ENCODE results near the gene AMMECR1L.
A peak's percentile ranks its signal among the peaks of the same experiment; 100 is the strongest.
"Not testable (repeated sequence)": the region's sequence is repeated elsewhere in the genome, so short reads cannot be mapped to it uniquely, and the experiment has no call there.

Gene AMMECR1L

GRCh38 chr2:127885780-127886592 is at the start of gene AMMECR1L:
Gene AMMECR1L, minus strand, starts transcription at chr2:127885956. Its CDS starts 11,722 bp downstream, at chr2:127874234.
- DNase-seq: peak; percentile 85 to 91

- DNase-seq: no peak
Observed at GRCh38 chr2:127935337-127935736, 49.6 kb upstream of the AMMECR1L start.

DNA sequence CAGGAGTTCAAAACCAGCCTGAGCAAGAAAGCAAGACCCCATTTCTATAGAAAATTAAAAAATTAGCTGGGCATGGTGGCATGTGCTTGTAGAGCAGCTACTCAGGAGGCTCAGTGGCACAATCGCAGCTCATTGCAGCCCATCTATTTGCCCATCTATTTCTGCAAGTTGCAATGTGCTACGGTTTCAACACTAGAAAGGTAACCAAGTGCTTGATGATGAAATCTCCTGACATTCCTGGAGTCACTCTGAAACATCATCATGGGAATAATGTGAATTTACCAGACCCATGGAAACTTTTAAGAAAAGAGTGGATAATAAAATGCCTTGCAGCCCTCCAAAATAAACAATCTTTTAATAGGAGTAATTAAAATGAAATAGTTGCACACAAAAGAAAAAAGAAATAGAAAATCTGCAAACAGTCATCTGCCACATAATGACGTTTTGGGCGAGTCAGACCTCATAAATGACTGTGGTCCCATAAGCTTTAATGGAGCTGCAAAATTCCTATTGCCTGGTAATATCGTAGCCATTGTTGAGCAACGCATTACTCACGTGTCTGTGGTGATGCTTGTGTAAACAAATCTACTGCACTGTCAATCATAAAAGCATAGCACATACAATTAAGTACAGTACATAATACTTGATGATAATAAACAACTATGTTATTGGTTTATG is 46.6 kb upstream of the AMMECR1L start:
- no peak for DNase-seq

DNA sequence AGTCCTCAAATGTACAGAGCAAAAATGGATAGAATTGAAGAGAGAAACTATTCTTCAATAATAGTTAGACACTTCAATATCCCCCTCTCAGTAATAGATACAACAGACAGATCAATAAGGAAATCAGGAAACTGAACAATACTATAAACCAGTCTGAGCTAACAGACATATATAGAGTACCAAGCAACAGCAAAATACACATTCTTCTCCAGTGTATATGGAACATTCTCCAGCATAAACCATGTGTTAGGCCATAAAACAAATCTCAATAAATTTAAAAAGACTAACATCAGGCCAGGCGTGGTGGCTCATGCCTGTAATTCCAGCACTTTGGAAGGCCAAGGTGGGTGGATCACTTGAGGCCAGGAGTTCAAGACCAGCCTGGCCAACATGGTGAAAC is 43.7 kb upstream of the AMMECR1L start:
- DNase-seq: no peak

GRCh38 chr2:127927384-127927783 is 41.6 kb upstream of the AMMECR1L start:
- no peak for DNase-seq

- no peak for DNase-seq
Observed at GRCh38 chr2:127917916-127918315, 32.2 kb upstream of the AMMECR1L start.

- no peak for DNase-seq
Observed at GRCh38 chr2:127913808-127914457, 28.2 kb upstream of the AMMECR1L start.

GRCh38 chr2:127911737-127912136 is 26.0 kb upstream of the AMMECR1L start:
- DNase-seq: no peak

GRCh38 chr2:127910415-127910814 is 24.7 kb upstream of the AMMECR1L start:
- no peak for DNase-seq

DNA sequence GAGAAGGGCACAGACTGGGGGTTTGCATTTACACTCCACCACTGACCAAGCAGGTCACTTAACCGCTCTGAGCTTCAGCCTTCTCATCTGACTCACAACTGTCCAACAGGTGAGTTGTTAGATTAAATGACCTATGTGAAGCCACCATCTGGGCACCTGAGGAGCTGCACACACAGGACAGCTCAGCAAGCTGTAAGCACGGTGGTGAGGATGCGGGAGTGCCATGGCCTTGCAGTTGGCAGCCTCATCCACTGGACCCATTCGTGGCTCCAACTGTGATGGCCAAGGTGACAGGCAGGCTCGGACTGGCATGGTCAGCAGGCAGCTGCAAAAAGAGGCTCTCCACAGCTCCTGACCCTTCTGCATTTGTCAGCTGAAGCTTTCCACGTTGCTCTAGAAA is 23.3 kb upstream of the AMMECR1L start:
- no peak for DNase-seq

DNA sequence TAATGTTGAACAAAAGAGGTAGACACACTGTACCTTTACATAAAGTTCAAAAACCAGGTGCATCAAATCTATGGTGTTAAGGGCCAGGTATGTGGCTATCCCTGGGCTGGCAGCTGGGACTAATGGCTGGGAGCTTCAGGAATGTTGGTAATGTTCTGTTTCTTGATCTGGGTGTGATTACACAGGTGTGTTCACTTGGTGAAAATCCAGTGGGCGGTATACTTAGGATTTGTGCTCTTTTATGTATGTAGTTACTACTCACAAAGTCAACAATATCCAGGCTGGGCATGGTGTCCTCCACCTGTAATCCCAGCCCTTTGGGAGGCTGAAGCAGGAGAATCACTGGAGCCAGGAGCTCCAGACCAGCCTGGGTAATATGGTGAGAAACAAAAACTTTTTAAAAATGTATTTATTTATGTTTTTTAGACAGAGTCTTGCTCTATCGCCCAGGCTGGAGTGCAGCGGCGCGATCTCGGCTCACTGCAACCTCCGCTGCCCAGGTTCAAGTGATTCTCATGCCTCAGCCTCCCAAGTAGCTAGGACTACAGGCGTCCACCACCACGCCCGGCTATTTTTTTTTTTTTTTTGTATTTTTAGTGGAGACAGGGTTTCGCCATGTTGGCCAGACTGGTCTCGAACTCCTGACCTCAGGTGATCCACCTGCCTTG is 22.1 kb upstream of the AMMECR1L start:
- DNase-seq: not testable (repeated sequence)

DNA sequence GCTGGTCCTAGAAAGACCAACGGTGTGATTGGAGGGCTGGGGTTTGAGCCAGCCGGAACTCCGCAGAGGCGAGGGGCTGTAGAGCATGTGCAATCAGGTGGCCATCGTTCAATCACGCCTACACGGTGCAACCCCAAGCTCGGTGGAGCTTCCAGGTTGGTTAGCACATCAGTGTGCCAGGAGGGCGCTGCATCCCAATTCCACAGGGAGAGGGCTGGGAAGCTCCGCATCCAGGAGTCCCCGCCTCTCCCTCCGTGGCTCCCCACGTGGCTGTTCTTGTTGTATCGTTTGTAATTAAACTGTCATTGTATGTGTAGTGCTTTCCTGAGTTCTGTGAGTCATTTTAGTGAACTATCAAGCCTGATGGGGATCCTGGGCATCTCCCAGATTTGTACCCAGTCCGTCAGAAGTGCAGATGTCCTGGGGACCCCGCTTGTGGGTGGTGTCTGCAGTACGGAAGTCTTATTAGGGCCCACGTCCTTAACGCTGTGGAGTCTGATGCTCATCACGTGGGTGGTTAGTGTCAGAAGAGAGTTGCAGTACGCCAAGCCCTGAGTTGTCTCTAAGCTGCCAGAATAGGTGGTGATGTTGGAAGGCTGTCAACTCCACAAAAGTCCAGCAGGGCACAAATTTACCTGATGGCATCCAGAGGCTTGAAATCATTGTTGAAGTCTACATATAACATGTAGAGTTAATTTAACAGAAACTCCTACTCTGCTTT is 20.6 kb upstream of the AMMECR1L start:
- no peak for DNase-seq

DNA sequence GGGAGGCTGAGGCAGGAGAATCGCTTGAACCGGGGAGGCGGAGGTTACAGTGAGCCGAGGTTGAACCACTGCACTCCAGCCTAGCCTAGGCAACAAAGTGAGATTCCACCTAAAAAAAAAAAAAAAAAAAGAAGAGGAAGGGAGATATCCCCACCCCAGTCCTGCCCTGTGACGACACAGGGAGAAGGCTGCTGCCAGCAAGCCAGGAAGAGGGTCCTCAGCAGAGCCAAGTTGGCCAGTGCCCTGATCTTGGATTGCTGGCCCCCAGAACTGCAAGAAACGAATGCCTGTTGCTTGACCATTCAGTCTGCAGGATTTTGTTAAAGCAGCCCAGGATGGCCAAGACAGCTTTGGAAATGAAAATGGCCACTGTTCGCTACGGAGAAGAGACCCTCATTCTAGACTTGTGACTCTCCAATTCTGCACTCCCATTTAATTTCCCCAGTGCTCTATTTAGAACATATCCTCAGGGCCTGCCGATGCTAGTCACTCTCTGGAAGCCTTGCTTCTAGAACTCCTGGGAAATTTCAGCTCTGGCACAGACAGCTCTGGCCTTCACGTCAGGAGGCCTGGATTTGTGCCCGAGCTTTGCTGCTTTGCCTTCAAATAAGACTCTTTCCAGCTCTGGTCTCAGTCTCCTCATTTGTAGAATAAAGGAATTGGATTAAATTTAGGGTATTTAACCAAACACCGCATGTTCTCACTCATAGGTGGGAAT is 15.7 kb upstream of the AMMECR1L start:
- no peak for DNase-seq

GRCh38 chr2:127897531-127898211 is 11.9 kb upstream of the AMMECR1L start:
- DNase-seq: no peak

DNA sequence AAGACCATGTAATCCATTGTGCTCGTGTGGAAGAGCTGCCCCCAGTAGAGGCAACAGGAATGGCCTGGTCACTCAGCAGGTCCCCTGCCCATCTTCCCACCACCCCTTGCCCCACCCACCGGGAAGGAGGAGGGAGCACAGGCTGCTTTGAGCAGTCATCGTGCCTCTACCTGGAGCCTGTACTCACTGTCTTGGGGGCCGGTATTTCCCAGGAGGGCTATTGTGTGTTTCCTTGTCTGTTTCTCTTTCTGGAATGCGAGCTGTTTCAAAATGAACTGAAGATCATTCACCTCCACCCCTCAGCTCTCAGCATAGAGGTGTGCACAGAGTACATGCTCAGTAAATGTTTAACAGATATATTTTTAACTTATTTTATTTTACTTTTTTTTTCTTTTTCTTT is 7.7 kb upstream of the AMMECR1L start:
- DNase-seq: no peak

- DNase-seq: no peak
Observed at GRCh38 chr2:127893033-127893432, 7.3 kb upstream of the AMMECR1L start.

DNA sequence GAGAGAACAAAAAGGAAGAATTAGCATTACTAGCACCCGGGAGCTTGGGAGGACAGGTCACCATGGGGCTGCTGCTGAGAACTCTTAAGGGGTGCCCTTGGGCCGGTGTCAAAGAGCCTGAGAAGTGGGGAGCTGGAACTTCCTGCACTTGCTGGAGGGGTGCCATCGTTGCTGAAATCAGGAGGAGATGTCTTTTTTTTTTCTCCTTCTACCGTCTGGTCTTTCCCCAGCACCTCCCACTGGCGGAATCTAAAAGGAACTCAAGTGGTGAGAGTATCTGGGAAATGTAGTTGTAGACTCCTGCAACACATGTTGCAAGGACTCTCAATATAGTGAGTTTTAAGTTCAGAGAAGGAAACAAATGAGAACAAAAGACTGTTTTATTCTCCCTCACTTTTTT is 6.1 kb upstream of the AMMECR1L start:
- no peak for DNase-seq

DNA sequence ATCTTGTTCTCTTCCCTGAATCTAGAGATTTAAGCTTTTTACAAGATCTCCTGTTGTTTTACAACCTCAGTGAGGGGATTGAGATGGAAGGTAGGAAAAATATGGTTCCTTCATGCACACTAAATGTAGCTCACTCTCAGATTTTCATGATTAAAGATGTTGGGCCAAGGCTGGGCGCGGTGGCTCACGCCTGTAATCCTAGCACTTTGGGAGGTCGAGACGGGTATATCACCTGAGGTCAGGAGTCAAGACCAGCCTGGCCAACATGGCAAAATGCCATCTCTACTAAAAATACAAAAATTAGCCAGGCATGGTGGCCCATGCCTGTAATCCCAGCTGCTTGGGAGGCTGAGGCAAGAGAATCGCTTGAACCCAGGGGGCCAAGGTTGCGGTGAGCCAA is 5.0 kb upstream of the AMMECR1L start:
- DNase-seq: not testable (repeated sequence)

- no peak for DNase-seq
Observed at GRCh38 chr2:127888772-127889171, 3.0 kb upstream of the AMMECR1L start.

- DNase-seq: no peak
Observed at GRCh38 chr2:127887776-127888130, 2.0 kb upstream of the AMMECR1L start.

DNA sequence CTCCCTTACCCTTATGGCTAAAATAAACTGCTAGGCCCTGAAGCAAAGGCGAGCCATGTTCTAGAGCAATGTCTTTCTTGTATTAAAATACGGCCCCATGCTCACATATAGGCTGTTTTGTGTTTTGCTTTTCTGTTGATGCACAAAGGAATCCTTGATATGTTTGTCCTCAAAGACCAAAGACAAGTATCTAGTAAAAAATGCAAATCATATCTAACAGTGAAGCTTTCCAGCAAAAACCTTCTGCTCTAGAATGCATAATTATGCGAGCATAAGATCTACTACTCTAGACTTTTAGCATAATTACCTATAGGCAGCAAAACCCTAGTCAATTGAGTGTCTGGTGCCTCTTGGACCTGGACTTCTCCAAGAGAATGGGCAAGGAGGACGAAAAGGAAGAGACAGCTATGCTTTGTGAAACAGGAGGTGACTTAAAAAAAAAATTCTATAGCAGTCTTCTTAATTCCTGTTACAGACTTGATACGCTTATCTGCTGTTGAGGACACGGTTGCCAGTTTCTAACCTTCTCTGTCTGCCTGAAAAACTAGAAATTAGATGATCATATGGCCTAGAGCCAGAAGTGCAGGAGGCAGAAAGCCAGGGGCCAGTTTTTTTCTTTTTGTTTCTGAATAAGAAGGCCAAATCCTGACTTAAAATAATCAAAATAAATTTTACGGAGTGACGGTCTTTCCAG is 1.5 kb upstream of the AMMECR1L start:
- DNase-seq: no peak
